Large intestine (tissue), 3 donors: ENCODE data around the gene ALKBH6. TPM values are rescaled to one million over a fixed set of nuclear protein-coding genes. Genes with fewer than 3 reads are reported as not detected.
"Not testable (repeated sequence)": the region's sequence is repeated elsewhere in the genome, so short reads cannot be mapped to it uniquely, and the experiment has no call there.

Experiments used
- DNase-seq, 2 donors: peaks; one replicate each; pipeline versions ENCODE4 v3.0.0 to v3.0.0-alpha.2; 2013
- H3K27ac ChIP-seq: one replicate; pipeline ENCODE4 v1.5.1; 2013; ENCODE audit warnings: low read length
- H3K27me3 ChIP-seq: 2 replicates; pipeline ENCODE4 v1.6.1; 2013; ENCODE audit warnings: low read length; ENCODE audit not compliant: control insufficient read depth, insufficient read depth
- H3K36me3 ChIP-seq: 2 replicates; pipeline ENCODE4 v1.6.1; 2013; ENCODE audit warnings: low read length; ENCODE audit not compliant: control insufficient read depth, insufficient read depth
- H3K4me1 ChIP-seq: one replicate; pipeline ENCODE4 v1.6.1; 2013; ENCODE audit warnings: low read length; ENCODE audit not compliant: control insufficient read depth, insufficient read depth
- H3K4me3 ChIP-seq: one replicate; pipeline ENCODE4 v1.5.1; 2013; ENCODE audit warnings: low read length
- H3K9me3 ChIP-seq: one replicate; pipeline ENCODE4 v1.6.1; 2013; ENCODE audit warnings: mild to moderate bottlenecking, low read depth, low read length, moderate library complexity; ENCODE audit not compliant: control insufficient read depth
- whole genome bisulfite sequencing: methylation state at CpG from one replicate; pipeline ENCODE4 v1.1.5; 2013; ENCODE audit warnings: low lambda C conversion rate; ENCODE audit not compliant: insufficient coverage; 5-methylcytosine and 5-hydroxymethylcytosine counted together
- polyA plus RNA-seq: library from polyadenylated mRNA; unstranded; fragments of 120-200 nt; gene quantifications from one replicate; pipeline ENCODE4 v1.2.1, GENCODE V29; 2013

ALKBH6 gene
- polyA plus RNA-seq, 1 donor: 13.8 TPM

- not testable (repeated sequence) for H3K4me3 ChIP-seq, H3K4me1 ChIP-seq, DNase-seq, H3K36me3 ChIP-seq, H3K27ac ChIP-seq, H3K9me3 ChIP-seq
- H3K27me3 ChIP-seq: peaks cover 24% of the 10 kb centered on the region
- 88% methylated on average over 3 of the region's 4 CpGs for WGBS
These were observed 33.0 kb downstream of the ALKBH6 start for GRCh38 chr19:35980997-35981396.

GRCh38 chr19:35978832-35979365 lies 35.1 kb downstream of the ALKBH6 start:
- no peaks in the 10 kb centered on the region for H3K9me3 ChIP-seq
- WGBS: 36% methylated on average over 3 of the region's 20 CpGs
- H3K4me1 ChIP-seq: no peaks in the 10 kb centered on the region
- H3K27me3 ChIP-seq: peaks cover 8% of the 10 kb centered on the region
- no peak overlapping the region for H3K27ac ChIP-seq
- no peaks in the 10 kb centered on the region for H3K36me3 ChIP-seq
- DNase-seq: no peak
- no peak overlapping the region for H3K4me3 ChIP-seq

- peaks cover 8% of the 10 kb centered on the region for H3K27me3 ChIP-seq
- no peak for DNase-seq
These were observed 35.7 kb downstream of the ALKBH6 start for GRCh38 chr19:35978271-35978670.

DNA sequence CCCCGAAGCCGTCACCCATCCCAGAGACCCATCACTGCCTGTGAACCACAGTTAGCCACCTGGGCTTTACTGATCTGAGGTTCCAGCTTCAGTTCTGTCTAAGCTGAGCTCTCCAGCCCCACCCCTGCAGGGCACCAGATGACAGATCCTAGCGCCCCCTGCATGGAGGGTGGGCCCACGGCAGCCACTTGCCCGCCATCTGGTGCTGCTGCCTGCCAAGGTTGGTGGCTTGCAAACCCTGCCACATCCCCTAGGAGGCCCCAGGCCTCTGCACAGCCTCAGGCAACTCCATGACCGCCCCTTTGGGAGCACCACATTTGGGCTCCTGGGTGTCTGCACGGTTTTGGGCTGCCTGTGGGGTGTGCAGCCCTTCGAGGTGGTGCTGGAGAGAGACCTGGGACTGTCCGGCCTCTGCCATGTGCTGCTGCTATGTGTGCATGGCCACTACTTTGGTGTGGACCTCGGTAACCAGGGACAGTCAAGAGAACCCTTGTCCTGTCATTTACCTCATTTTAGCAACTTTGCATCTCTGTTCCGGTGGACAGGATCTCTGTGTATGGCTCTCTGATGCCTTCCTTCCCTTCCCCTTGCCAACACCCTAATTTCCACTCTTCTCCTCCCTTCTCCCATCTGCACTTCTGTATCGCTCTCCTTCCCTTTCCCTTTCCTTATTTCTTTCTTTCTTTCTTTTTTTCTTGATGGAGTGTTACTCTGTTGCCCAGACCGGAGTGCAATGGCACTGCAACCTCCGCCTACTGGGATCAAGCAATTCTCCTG lies 36.4 kb downstream of the ALKBH6 start:
- WGBS: 92% methylated on average over 3 of the region's 14 CpGs

More at GRCh38 chr19:35978271-35978670, 35.7 kb downstream of the ALKBH6 start:
- Histone ChIP-seq H3K27ac (no peak overlapping the region), H3K36me3 (no peaks in the 10 kb centered on the region), H3K4me3 (no peak overlapping the region), H3K9me3 (no peaks in the 10 kb centered on the region), H3K4me1 (no peaks in the 10 kb centered on the region)
- no CpG with 5 or more reads among the region's 5 CpGs for WGBS

GRCh38 chr19:35975608-35976214 lies 38.3 kb downstream of the ALKBH6 start:
- H3K4me1 ChIP-seq: no peaks in the 10 kb centered on the region
- H3K9me3 ChIP-seq: no peaks in the 10 kb centered on the region
- H3K4me3 ChIP-seq: no peak overlapping the region
- no peaks in the 10 kb centered on the region for H3K36me3 ChIP-seq
- no peak for DNase-seq
- no peak overlapping the region for H3K27ac ChIP-seq
- H3K27me3 ChIP-seq: peaks cover 8% of the 10 kb centered on the region
- 20% methylated on average over 1 of the region's 5 CpGs for WGBS

More for the DNA sequence above, 36.4 kb downstream of the ALKBH6 start:
- Histone ChIP-seq H3K9me3 (no peaks in the 10 kb centered on the region), H3K4me1 (no peaks in the 10 kb centered on the region), H3K27ac (no peak overlapping the region), H3K36me3 (no peaks in the 10 kb centered on the region), H3K27me3 (peaks cover 8% of the 10 kb centered on the region), H3K4me3 (no peak overlapping the region)
- DNase-seq: no peak

DNA sequence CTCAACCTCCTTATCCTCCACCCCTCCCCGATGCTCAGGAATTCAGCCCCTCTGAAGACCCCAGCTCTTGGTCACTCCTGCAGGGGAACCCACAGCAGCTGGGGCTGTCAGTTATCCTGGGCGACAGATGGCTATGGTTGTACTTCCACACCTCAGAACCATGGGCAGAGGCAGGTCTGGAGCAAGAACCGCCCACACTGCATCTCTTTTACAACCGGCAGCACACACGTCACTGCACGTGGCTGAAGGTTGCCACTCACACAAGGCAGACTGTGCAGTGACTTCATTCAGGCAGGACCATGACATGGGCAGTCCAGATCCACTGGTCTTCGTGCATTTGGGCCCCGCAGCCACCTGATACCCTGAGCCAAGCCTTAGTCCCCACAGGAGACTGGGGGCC lies 40.5 kb downstream of the ALKBH6 start:
- DNase-seq: peak in 1 of 2 donors; percentile 30
- H3K9me3 ChIP-seq: no peaks in the 10 kb centered on the region
- no peaks in the 10 kb centered on the region for H3K36me3 ChIP-seq
- H3K4me3 ChIP-seq: no peak overlapping the region
- peaks cover 3% of the 10 kb centered on the region for H3K27me3 ChIP-seq
- no CpG with 5 or more reads among the region's 8 CpGs for WGBS
- no peaks in the 10 kb centered on the region for H3K4me1 ChIP-seq
- H3K27ac ChIP-seq: no peak overlapping the region

DNA sequence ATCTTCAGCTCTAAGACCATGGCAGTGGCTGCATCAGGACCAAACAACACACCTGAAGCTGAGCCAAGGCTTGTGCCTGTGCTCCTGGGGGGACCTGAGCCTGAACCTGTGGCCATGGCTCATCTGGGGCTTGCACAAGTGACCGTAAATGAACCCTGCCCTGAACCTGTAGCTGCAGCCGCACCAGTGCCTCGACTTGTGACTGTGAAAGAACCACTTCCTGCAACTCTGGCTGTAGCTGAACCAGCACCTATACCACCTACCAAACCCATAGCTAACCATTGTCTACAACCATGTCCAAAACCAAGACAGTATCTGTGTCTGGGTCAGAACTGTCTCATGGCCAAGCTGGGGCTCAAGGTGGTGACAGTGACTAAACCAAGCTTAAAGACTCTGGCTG lies 47.2 kb downstream of the ALKBH6 start:
- no peak for DNase-seq
- Histone ChIP-seq H3K27me3 (no peaks in the 10 kb centered on the region), H3K27ac (no peak overlapping the region), H3K4me3 (no peak overlapping the region), H3K4me1 (no peaks in the 10 kb centered on the region), H3K9me3 (no peaks in the 10 kb centered on the region), H3K36me3 (no peaks in the 10 kb centered on the region)
- no CpG with 5 or more reads among the region's 3 CpGs for WGBS

GRCh38 chr19:35963514-35963913 lies 50.5 kb downstream of the ALKBH6 start:
- H3K36me3 ChIP-seq: no peaks in the 10 kb centered on the region
- peaks cover 23% of the 10 kb centered on the region for H3K27me3 ChIP-seq
- no peak overlapping the region for H3K4me3 ChIP-seq
- peaks cover 8% of the 10 kb centered on the region for H3K9me3 ChIP-seq
- WGBS: 0% methylated on average over 2 of the region's 9 CpGs
- no peak overlapping the region for H3K27ac ChIP-seq
- DNase-seq: peak; percentile 30 to 49
- H3K4me1 ChIP-seq: no peaks in the 10 kb centered on the region

- 60% methylated on average over 1 of the region's 7 CpGs for WGBS
- Histone ChIP-seq H3K36me3 (no peaks in the 10 kb centered on the region), H3K4me1 (no peaks in the 10 kb centered on the region), H3K27me3 (peaks cover 35% of the 10 kb centered on the region), H3K4me3 (no peak overlapping the region), H3K27ac (no peak overlapping the region), H3K9me3 (peaks cover 8% of the 10 kb centered on the region)
- no peak for DNase-seq
These were observed 53.5 kb downstream of the ALKBH6 start for GRCh38 chr19:35960432-35960972.

GRCh38 chr19:35959968-35960320 lies 54.1 kb downstream of the ALKBH6 start:
- no CpG with 5 or more reads among the region's 20 CpGs for WGBS
- peaks cover 8% of the 10 kb centered on the region for H3K9me3 ChIP-seq
- H3K27me3 ChIP-seq: peaks cover 35% of the 10 kb centered on the region
- H3K36me3 ChIP-seq: no peaks in the 10 kb centered on the region
- H3K4me1 ChIP-seq: no peaks in the 10 kb centered on the region
- no peak overlapping the region for H3K4me3 ChIP-seq
- no peak for DNase-seq
- H3K27ac ChIP-seq: no peak overlapping the region
